ENCODE measurements around the gene MAN1C1. TPM values are rescaled to one million over a fixed set of nuclear protein-coding genes. Genes with fewer than 3 reads are reported as not detected.

The MAN1C1 gene
- total and polyA plus RNA-seq, 9 of the 15 experiments (the other 6 are each of a cell fraction or from before 2014, with no cell fraction given): 0.04 to 0.44 (median 0.10) TPM; not detected in 3

DNA sequence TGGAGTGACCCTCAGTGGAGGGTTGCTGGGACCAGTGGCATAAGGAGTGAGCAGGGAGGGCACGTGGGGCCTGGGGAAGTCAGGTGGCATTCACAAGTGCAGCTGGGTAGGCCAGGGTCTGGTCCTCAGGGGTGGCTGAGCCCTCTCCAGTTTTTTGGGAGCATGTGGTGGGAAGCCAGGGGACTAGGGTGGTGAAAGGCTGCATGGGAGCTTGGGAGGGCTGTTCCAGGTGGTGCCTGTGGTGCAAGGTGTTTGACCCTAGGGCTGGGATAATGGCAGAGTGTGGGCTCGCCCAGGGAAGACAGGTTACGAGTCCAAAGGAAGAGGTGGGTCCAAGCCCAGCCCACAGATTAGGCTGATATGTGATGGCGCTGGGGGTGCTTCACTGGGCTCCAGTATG is 30.5 kb downstream of the MAN1C1 start (continued):
- no peak for TF ChIP-seq ZNF609 (CRISPR knock-in tag; IDR thresholded peaks at IDR 0.05; ENCODE audit: borderline replicate concordance)
- no peak for TF ChIP-seq EP400 (IDR thresholded peaks at IDR 0.05)
- TF ChIP-seq SRSF7 (optimal IDR thresholded peaks at IDR 0.05; ENCODE audit: low read depth, low read length): no peak
- TF ChIP-seq, protein P1, sequence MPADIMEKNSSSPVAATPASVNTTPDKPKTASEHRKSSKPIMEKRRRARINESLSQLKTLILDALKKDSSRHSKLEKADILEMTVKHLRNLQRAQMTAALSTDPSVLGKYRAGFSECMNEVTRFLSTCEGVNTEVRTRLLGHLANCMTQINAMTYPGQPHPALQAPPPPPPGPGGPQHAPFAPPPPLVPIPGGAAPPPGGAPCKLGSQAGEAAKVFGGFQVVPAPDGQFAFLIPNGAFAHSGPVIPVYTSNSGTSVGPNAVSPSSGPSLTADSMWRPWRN (IDR thresholded peaks at IDR 0.05; ENCODE audit: low read depth): no peak
- TF ChIP-seq SMARCA5 (IDR thresholded peaks at IDR 0.05): no peak
- no peak for TF ChIP-seq SMAD4 (CRISPR knock-in tag; conservative IDR thresholded peaks at IDR 0.05)
- no peak for TF ChIP-seq FOXK1 (CRISPR knock-in tag; IDR thresholded peaks at IDR 0.05; ENCODE audit: borderline replicate concordance)
- TF ChIP-seq NFIC (IDR thresholded peaks at IDR 0.05): no peak
- no peak for TF ChIP-seq ZNF121 (CRISPR knock-in tag; conservative IDR thresholded peaks at IDR 0.05)
- no peak for TF ChIP-seq PPARD (CRISPR knock-in tag; IDR thresholded peaks at IDR 0.05)
